K562 (cell line): ENCODE measurements around the gene ARHGAP28. TPM values are rescaled to one million over a fixed set of nuclear protein-coding genes. Genes with fewer than 3 reads are reported as not detected.

Experiments used
- ATAC-seq: fragments of 200-7000 bp; cut with Tn5 transposase; 3 replicates; pipeline ENCODE4 v1.9.1; 2020; ENCODE audit warnings: moderate library complexity
- BruUV-seq: library from RNA; stranded (reverse); fragments of 400-500 nt; replicated peaks from 2 replicates; lab custom pipeline; 2021; lab: Mats Ljungman, UMichigan
- CTCF ChIA-PET: fragments of 300-600 bp; formaldehyde crosslinking; extraction: SDS; loops from one replicate; lab custom pipeline; 2021; ENCODE audit warnings: low intra/inter-chr PET ratio; lab: Yijun Ruan, JAX
- POLR2A ChIA-PET: fragments of 300-600, 350-650 bp; sonication (Branson Sonifier 250); formaldehyde crosslinking; extraction: SDS; loops from one replicate; lab custom pipeline; 2021; ENCODE audit warnings: antibody characterized with exemption, inconsistent platforms; lab: Yijun Ruan, JAX
- DNase-seq, 4 experiments: peaks; one replicate each; pipeline versions ENCODE4 v3.0.0 to v3.0.0-alpha.2; 2011 to 2018; ENCODE audit warnings: low spot score in 3 of 4, mixed read lengths in 3 of 4; ENCODE audit errors: extremely low read depth in 1 of 4
- FAIRE-seq: peaks from 2 replicates; lab custom pipeline; 2011; peaks lifted over from hg19 to GRCh38; lab: Jason Lieb, UNC
- H2AFZ ChIP-seq: 2 replicates; pipeline ENCODE4 v1.6.0; 2011; ENCODE audit warnings: low read depth, low read length, control low read depth, inconsistent platforms
- H3K27ac ChIP-seq: fragments of 200-600 bp; 3 replicates; pipeline ENCODE4 v1.8.0; 2011; ENCODE audit warnings: low read depth, mild to moderate bottlenecking, control low read depth, inconsistent platforms, low read length, moderate library complexity, mixed read lengths; ENCODE audit errors: extremely low read depth
- H3K27me3 ChIP-seq, 2 experiments: fragments of 300-600 bp in 1 of 2; 2 replicates in 1 of 2; 3 replicates in 1 of 2; pipeline versions ENCODE4 v1.6.0 to v1.8.0; 2011; ENCODE audit warnings: inconsistent platforms in 2 of 2, low read length in 2 of 2, mild to moderate bottlenecking in 1 of 2, mixed read lengths in 1 of 2, moderate library complexity in 1 of 2; ENCODE audit not compliant: control insufficient read depth in 2 of 2, insufficient read depth in 2 of 2
- H3K36me3 ChIP-seq: fragments of 300-600 bp; 3 replicates; pipeline ENCODE4 v1.8.0; 2011; ENCODE audit warnings: mild to moderate bottlenecking, low read length, inconsistent platforms; ENCODE audit not compliant: control insufficient read depth, insufficient read depth
- H3K4me1 ChIP-seq, 2 experiments: fragments of 200-600 bp in 1 of 2; replicated peaks in 1 of 2; 2 replicates in 1 of 2; 3 replicates in 1 of 2; pipeline versions ENCODE4 v1.5.1 to v1.8.0; 2011; ENCODE audit warnings: inconsistent platforms in 2 of 2, low read length in 2 of 2, mild to moderate bottlenecking in 1 of 2, mixed read lengths in 1 of 2, moderate library complexity in 1 of 2; ENCODE audit not compliant: control insufficient read depth in 2 of 2, insufficient read depth in 2 of 2
- H3K4me2 ChIP-seq: 2 replicates; pipeline ENCODE4 v1.6.1; 2011; ENCODE audit warnings: low read length, control low read depth, inconsistent platforms, mixed read lengths; ENCODE audit not compliant: insufficient read depth
- H3K4me3 ChIP-seq: fragments of 200-600 bp; sonication (generic), shearing (Covaris generic); 2 replicates; pipeline ENCODE4 v1.5.1; 2016; ENCODE audit warnings: control low read depth, inconsistent platforms
- H3K79me2 ChIP-seq: fragments of 200-600 bp; 3 replicates; pipeline ENCODE4 v1.8.0; 2011; ENCODE audit warnings: low read length, inconsistent platforms; ENCODE audit not compliant: control insufficient read depth, insufficient read depth
- H3K9ac ChIP-seq, 2 experiments: 2 replicates each; pipeline versions ENCODE4 v1.6.0 to v1.6.1; 2011; ENCODE audit warnings: low read depth in 2 of 2, low read length in 2 of 2, control low read depth in 1 of 2, inconsistent platforms in 1 of 2, mild to moderate bottlenecking in 1 of 2, mixed read lengths in 1 of 2; ENCODE audit not compliant: insufficient read depth in 1 of 2
- H3K9me1 ChIP-seq: one replicate; pipeline ENCODE4 v1.6.0; 2011; ENCODE audit warnings: inconsistent platforms, mild to moderate bottlenecking, low read length, moderate library complexity; ENCODE audit not compliant: control insufficient read depth, insufficient read depth
- H3K9me3 ChIP-seq: replicated peaks from 2 replicates; pipeline ENCODE4 v1.5.1; 2011; ENCODE audit warnings: low read depth, low read length, inconsistent platforms; ENCODE audit not compliant: control insufficient read depth, insufficient read depth
- H4K20me1 ChIP-seq: replicated peaks from 2 replicates; pipeline ENCODE4 v1.6.1; 2011; ENCODE audit warnings: low read length, inconsistent platforms, mixed read lengths; ENCODE audit not compliant: control insufficient read depth, insufficient read depth
- ATF7 ChIP-seq: fragments of 450-650 bp; IDR thresholded peaks from 2 replicates; pipeline ENCODE4 v1.7.1; 2014; ENCODE audit warnings: mild to moderate bottlenecking, moderate library complexity
- DMBX1 ChIP-seq: fragments of 250-450 bp; sonication (Bioruptor Pico); IDR thresholded peaks from 2 replicates; pipeline ENCODE4 v1.8.0; 2022; ENCODE audit warnings: inconsistent platforms, mild to moderate bottlenecking, moderate library complexity, borderline replicate concordance
- MEF2D ChIP-seq: conservative IDR thresholded peaks from 2 replicates; pipeline ENCODE4 v1.6.1; 2016; ENCODE audit warnings: low read depth, missing genetic modification characterization, missing compliant biosample characterization
- NCOA2 ChIP-seq, 2 experiments: fragments of 450-650 bp; IDR thresholded peaks; 2 replicates each; pipeline ENCODE4 v1.6.1; 2018; ENCODE audit warnings: mild to moderate bottlenecking in 2 of 2, moderate library complexity in 1 of 2; ENCODE audit not compliant: partially characterized antibody in 2 of 2
- SMAD1 ChIP-seq: fragments of 150-350 bp; IDR thresholded peaks from 2 replicates; pipeline ENCODE4 v1.6.1; 2014; ENCODE audit warnings: low read length, low read depth; ENCODE audit not compliant: partially characterized antibody
- TCF7L2 ChIP-seq: fragments of 150-350 bp; IDR thresholded peaks from 2 replicates; pipeline ENCODE4 v1.6.1; 2016; ENCODE audit warnings: low read depth, mild to moderate bottlenecking, low read length, moderate library complexity
- ZFP30 ChIP-seq: fragments of 250-450 bp; sonication (Bioruptor Pico); IDR thresholded peaks from 2 replicates; pipeline ENCODE4 v1.8.0; 2022; ENCODE audit warnings: moderate library complexity, mild to moderate bottlenecking, inconsistent platforms, borderline replicate concordance
- ZNF347 ChIP-seq: fragments of 450-650 bp; formaldehyde crosslinking; IDR thresholded peaks from 2 replicates; pipeline ENCODE4 v1.4.0; 2020; ENCODE audit warnings: low read depth, mild to moderate bottlenecking, moderate library complexity
- WGBS: fragments of 100-300 bp; shearing (Covaris generic); methylation state at CpG from one replicate; pipeline ENCODE4 v1.1.6; 2016; ENCODE audit warnings: low coverage, mixed read lengths; ENCODE audit not compliant: insufficient coverage; ENCODE audit errors: missing lambda C conversion rate; 5-methylcytosine and 5-hydroxymethylcytosine counted together
- in situ Hi-C: fragments of 300-500 bp; cut with MboI; formaldehyde crosslinking; loops from 4 replicates; pipeline ENCODE4 v1.15.0; 2018; ENCODE audit warnings: inconsistent platforms, mixed read lengths
- intact Hi-C: fragments of 100-400 bp; cut with micrococcal nuclease; formaldehyde crosslinking; loops from 2 replicates; pipeline ENCODE4 v1.14.2; 2022
- polyA plus RNA-seq, 8 experiments: library from polyadenylated mRNA; depleted of rRNA in 4 of 8; stranded (reverse) in 5 of 8; unstranded in 3 of 8; fragments of >200 nt; fragmentation: Nextera tagmentation in 2 of 8; fragmentation: Illumina TruSeq in 1 of 8; extraction: Ambion mirVana in 2 of 8; extraction: Trizol in 1 of 8; gene quantifications; 2 replicates each; pipeline versions ENCODE4 v1.2.1 to v1.2.3, GENCODE V29; 2011 to 2014; ENCODE audit warnings: inconsistent platforms in 1 of 8, missing spikeins in 1 of 8
- total RNA-seq, 7 experiments: library from RNA; depleted of rRNA in 6 of 7; stranded (reverse); fragments of >200 nt in 6 of 7; fragmentation: Illumina TruSeq in 2 of 7; extraction: Trizol in 2 of 7; gene quantifications; 2 replicates each; pipeline versions ENCODE4 v1.2.1 to v1.2.3, GENCODE V29; 2011 to 2021; ENCODE audit warnings: low replicate concordance in 1 of 7
- TF ChIP-seq, protein P1 (sequence below): sonication (generic); formaldehyde crosslinking; IDR thresholded peaks from 2 replicates; pipeline ENCODE4 v1.8.0; 2022; ENCODE audit warnings: missing genetic modification reagents, mild to moderate bottlenecking, moderate library complexity, borderline replicate concordance

Gene ARHGAP28
- total and polyA plus RNA-seq, 9 of the 15 experiments (the other 6 are each of a cell fraction or from before 2014, with no cell fraction given), result 0.93 to 5.9 (median 5.0) TPM

GRCh38 chr18:6819332-6819731 lies 89.8 kb downstream of the ARHGAP28 start:
- ChIA-PET CTCF (no interaction called here), POLR2A (interaction anchor here (1.1 to 1.6 kb wide), 2 partner anchors 11 to 24 kb away, joined by 3 to 4 read pairs; no protein-coding TSS in a partner anchor)
- Histone ChIP-seq H3K4me3 (no peak overlapping the region), H4K20me1 (no peaks in the 10 kb centered on the region), H3K9me1 (no peaks in the 10 kb centered on the region), H3K9me3 (no peaks in the 10 kb centered on the region), H3K27ac (no peak overlapping the region), H3K79me2 (no peaks in the 10 kb centered on the region), H3K4me2 (no peak overlapping the region), H3K27me3 (no peaks in the 10 kb centered on the region), H3K36me3 (no peaks in the 10 kb centered on the region), H3K9ac (no peak overlapping the region), H3K4me1 (no peaks in the 10 kb centered on the region), H2AFZ (no peak overlapping the region)
- BruUV-seq, result no TSS peak
- DNase-seq (no peak), FAIRE-seq (no peak), ATAC-seq (no peak)
- intact Hi-C loops, result no loop called here
- in situ Hi-C loops, result no loop called here
- 0% methylated on average over 1 of the region's 1 CpG for WGBS
- TF ChIP-seq NCOA2 (IDR thresholded peaks at IDR 0.05; ENCODE audit: partially characterized antibody in 2 of 2) (no peak), SMAD1 (no peak), ATF7 (no peak), TCF7L2 (no peak)
- TF ChIP-seq, protein P1, sequence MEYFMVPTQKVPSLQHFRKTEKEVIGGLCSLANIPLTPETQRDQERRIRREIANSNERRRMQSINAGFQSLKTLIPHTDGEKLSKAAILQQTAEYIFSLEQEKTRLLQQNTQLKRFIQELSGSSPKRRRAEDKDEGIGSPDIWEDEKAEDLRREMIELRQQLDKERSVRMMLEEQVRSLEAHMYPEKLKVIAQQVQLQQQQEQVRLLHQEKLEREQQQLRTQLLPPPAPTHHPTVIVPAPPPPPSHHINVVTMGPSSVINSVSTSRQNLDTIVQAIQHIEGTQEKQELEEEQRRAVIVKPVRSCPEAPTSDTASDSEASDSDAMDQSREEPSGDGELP (CRISPR knock-in tag), result no peak

GRCh38 chr18:6820314-6820713 lies 90.8 kb downstream of the ARHGAP28 start:
- Histone ChIP-seq H3K9me3 (no peaks in the 10 kb centered on the region), H3K27me3 (no peaks in the 10 kb centered on the region), H3K9ac (no peak overlapping the region), H2AFZ (no peak overlapping the region), H3K4me2 (no peak overlapping the region), H3K4me1 (no peaks in the 10 kb centered on the region), H3K9me1 (no peaks in the 10 kb centered on the region), H3K27ac (no peak overlapping the region), H3K79me2 (no peaks in the 10 kb centered on the region), H3K4me3 (no peak overlapping the region), H3K36me3 (no peaks in the 10 kb centered on the region), H4K20me1 (no peaks in the 10 kb centered on the region)
- ChIA-PET POLR2A (no interaction called here), CTCF (no interaction called here)
- intact Hi-C loops, result no loop called here
- no peak for DNase-seq
- FAIRE-seq, result no peak
- in situ Hi-C loops, result no loop called here
- BruUV-seq, result no TSS peak
- ATAC-seq, result no peak
- TF ChIP-seq ZNF347 (CRISPR knock-in tag) (no peak), MEF2D (tag) (no peak), DMBX1 (CRISPR knock-in tag) (no peak), ZFP30 (CRISPR knock-in tag) (no peak)
